ENCODE results near the gene KCNT2. TPM values are rescaled to one million over a fixed set of nuclear protein-coding genes. Genes with fewer than 3 reads are reported as not detected.

KCNT2 gene
- total RNA-seq, 2 experiments from 2014 or later = not detected

Small RNA genes lying within 50 kb of the gene (microRNA-seq; reads per million reads assigned to microRNA genes)
- gene MIR4735 (ENCODE audit: borderline replicate concordance) = not detected

Small RNA genes lying within 50 kb of the gene (small RNA-seq; reads per million reads assigned to genes)
- gene MIR4735 = not detected

Other genes starting within 250 kb of the KCNT2 start
- gene CFH, start 43.6 kb upstream of the KCNT2 start, total RNA-seq (2014; rRNA removed; shearing (Covaris generic)) = not detected in 2 replicates
- not detected in 2 replicates for gene CFH, start 43.6 kb upstream of the KCNT2 start, total RNA-seq (2022)
- not detected in 2 replicates for gene CFHR3, start 166.4 kb upstream of the KCNT2 start, total RNA-seq (2014; rRNA removed; shearing (Covaris generic))
- gene CFHR3, start 166.4 kb upstream of the KCNT2 start, total RNA-seq (2022) = not detected in 2 replicates
- not detected in 2 replicates for gene CFHR1, start 211.3 kb upstream of the KCNT2 start, total RNA-seq (2014; rRNA removed; shearing (Covaris generic))
- not detected in 2 replicates for gene CFHR1, start 211.3 kb upstream of the KCNT2 start, total RNA-seq (2022)